HUES64 (cell line): ENCODE data around the gene SLFN12L.

ENCODE experiments used
- H3K27ac ChIP-seq: 2 replicates; pipeline ENCODE4 v1.7.0; 2013; ENCODE audit warnings: low read depth, low read length, inconsistent platforms
- H3K27me3 ChIP-seq: 2 replicates; pipeline ENCODE4 v1.6.1; 2013; ENCODE audit warnings: mild to moderate bottlenecking, low read length; ENCODE audit not compliant: insufficient read depth
- H3K36me3 ChIP-seq: 2 replicates; pipeline ENCODE4 v1.6.1; 2013; ENCODE audit warnings: mild to moderate bottlenecking, low read length; ENCODE audit not compliant: insufficient read depth
- H3K4me1 ChIP-seq: 2 replicates; pipeline ENCODE4 v1.6.1; 2013; ENCODE audit warnings: mild to moderate bottlenecking, low read length, moderate library complexity; ENCODE audit not compliant: insufficient read depth
- H3K4me3 ChIP-seq: 2 replicates; pipeline ENCODE4 v1.5.1; 2013; ENCODE audit warnings: mild to moderate bottlenecking, low read length, moderate library complexity
- H3K9ac ChIP-seq: 2 replicates; pipeline ENCODE4 v1.6.1; 2013; ENCODE audit warnings: mild to moderate bottlenecking, low read depth, low read length
- H3K9me3 ChIP-seq: 2 replicates; pipeline ENCODE4 v1.6.1; 2013; ENCODE audit warnings: low read depth, low read length; ENCODE audit not compliant: insufficient read depth
- WGBS: fragments of 150-250, 120-280 bp; methylation state at CpG from one replicate; pipeline ENCODE4 v1.1.7; 2013; ENCODE audit warnings: missing lambda C conversion rate; 5-methylcytosine and 5-hydroxymethylcytosine counted together

SLFN12L gene

GRCh38 chr17:35560703-35561102, 23.2 kb upstream of the SLFN12L start, which contains the start of gene SLFN14:
TSS of gene SLFN14 (minus strand) at chr17:35560819. CDS start at chr17:35558062, 2,757 bp downstream.
- 83% methylated on average over 2 of the region's 3 CpGs for WGBS

GRCh38 chr17:35559495-35560210, 22.2 kb upstream of the SLFN12L start:
- Histone ChIP-seq H3K4me1 (no peaks in the 10 kb centered on the region), H3K9ac (no peak overlapping the region), H3K4me3 (no peak overlapping the region), H3K36me3 (no peaks in the 10 kb centered on the region), H3K9me3 (no peaks in the 10 kb centered on the region), H3K27me3 (peaks cover 27% of the 10 kb centered on the region), H3K27ac (no peak overlapping the region)
- WGBS, result 79% methylated on average over 2 of the region's 2 CpGs

More at GRCh38 chr17:35560703-35561102, 23.2 kb upstream of the SLFN12L start, which contains the start of gene SLFN14:
- Histone ChIP-seq H3K4me3 (no peak within 1 kb of the TSS), H3K36me3 (no peaks in the 10 kb centered on the region), H3K9me3 (no peaks in the 10 kb centered on the region), H3K27me3 (peaks cover 34% of the 10 kb centered on the region), H3K27ac (no peak within 1 kb of the TSS), H3K9ac (no peak within 1 kb of the TSS), H3K4me1 (no peaks in the 10 kb centered on the region)

DNA sequence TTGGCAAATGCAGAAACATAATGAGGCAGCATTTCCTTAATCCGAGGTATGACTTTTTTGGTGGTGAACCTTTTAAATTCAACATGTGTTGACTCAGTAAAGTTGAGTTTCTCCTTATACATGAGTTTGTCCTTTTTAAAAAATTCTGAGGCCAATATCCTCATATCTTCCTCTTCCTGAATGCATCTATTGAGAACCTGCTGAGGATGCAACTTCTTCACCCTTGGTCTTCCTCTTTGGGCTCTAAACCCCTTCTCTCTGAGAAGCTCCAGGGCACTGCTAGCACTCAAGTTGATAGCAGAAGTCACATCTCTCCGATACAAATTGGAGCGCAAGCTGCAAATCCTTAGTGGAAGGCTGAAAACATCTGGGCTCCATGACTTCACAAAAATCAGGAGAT, 19.9 kb upstream of the SLFN12L start:
- peaks cover 19% of the 10 kb centered on the region; the same call in 1 of the 2 replicates for H3K27me3 ChIP-seq
- no peaks in the 10 kb centered on the region for H3K4me1 ChIP-seq
- 92% methylated on average over 3 of the region's 3 CpGs for WGBS
- H3K36me3 ChIP-seq, result no peaks in the 10 kb centered on the region
- H3K4me3 ChIP-seq, result no peak overlapping the region
- H3K9ac ChIP-seq, result no peak overlapping the region
- no peak overlapping the region for H3K27ac ChIP-seq
- no peaks in the 10 kb centered on the region for H3K9me3 ChIP-seq

DNA sequence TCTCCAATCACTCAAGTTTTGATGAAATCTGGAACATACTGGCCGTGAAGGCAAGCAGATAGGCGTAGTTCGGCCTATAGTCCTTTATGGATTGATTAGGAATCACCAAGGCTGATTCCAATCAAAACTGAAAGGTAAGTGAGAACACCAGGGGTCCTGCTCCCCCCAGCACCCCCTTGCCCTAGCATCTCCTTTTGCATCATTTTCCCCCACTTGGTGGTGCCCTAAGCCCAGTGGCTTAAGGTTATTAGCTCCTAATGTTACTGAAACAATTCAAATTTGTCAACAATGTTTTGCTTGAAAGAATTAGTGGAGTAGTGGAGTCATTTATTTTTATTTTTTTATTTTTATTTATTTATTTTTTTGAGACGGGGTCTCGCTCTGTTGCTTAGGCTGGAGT, 18.2 kb upstream of the SLFN12L start:
- H3K9ac ChIP-seq, result no peak overlapping the region
- H3K27me3 ChIP-seq, result peaks cover 19% of the 10 kb centered on the region; the same call in 1 of the 2 replicates
- H3K9me3 ChIP-seq, result no peaks in the 10 kb centered on the region
- no peaks in the 10 kb centered on the region for H3K36me3 ChIP-seq
- H3K4me1 ChIP-seq, result no peaks in the 10 kb centered on the region
- no peak overlapping the region for H3K4me3 ChIP-seq
- no peak overlapping the region for H3K27ac ChIP-seq
- whole genome bisulfite sequencing, result 93% methylated on average over 3 of the region's 5 CpGs

DNA sequence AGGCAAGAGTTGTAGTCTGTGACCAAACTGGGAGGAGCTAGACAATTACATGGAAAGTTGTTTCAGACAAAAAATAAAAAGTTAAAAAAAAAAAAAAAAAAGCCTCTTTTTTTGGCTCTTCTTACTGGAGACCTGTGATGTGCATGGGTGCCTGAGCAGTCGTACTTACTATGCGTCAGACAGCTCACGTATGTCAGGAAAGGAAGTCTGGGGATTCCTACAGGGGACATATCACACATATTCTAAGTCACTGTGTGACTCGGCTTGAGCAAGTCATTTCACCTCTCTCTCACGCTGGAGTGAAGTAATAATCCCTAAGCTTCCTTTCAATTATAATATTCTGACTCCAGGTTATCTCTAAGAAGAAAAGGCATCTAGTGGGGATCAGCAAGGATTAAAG, 17.2 kb upstream of the SLFN12L start:
- H3K36me3 ChIP-seq, result no peaks in the 10 kb centered on the region
- 92% methylated on average over 5 of the region's 5 CpGs for WGBS
- no peak overlapping the region for H3K4me3 ChIP-seq
- H3K27ac ChIP-seq, result no peak overlapping the region
- peaks cover 17% of the 10 kb centered on the region for H3K27me3 ChIP-seq
- H3K9ac ChIP-seq, result no peak overlapping the region
- no peaks in the 10 kb centered on the region for H3K4me1 ChIP-seq
- H3K9me3 ChIP-seq, result no peaks in the 10 kb centered on the region

- H3K36me3 ChIP-seq, result no peaks in the 10 kb centered on the region
- no peak overlapping the region for H3K4me3 ChIP-seq
- H3K27me3 ChIP-seq, result peaks cover 13% of the 10 kb centered on the region
- no peak overlapping the region for H3K9ac ChIP-seq
- WGBS, result 90% methylated on average over 4 of the region's 4 CpGs
- no peaks in the 10 kb centered on the region for H3K4me1 ChIP-seq
- no peaks in the 10 kb centered on the region for H3K9me3 ChIP-seq
- H3K27ac ChIP-seq, result no peak overlapping the region
Observed at GRCh38 chr17:35553310-35553709, 15.8 kb upstream of the SLFN12L start.

DNA sequence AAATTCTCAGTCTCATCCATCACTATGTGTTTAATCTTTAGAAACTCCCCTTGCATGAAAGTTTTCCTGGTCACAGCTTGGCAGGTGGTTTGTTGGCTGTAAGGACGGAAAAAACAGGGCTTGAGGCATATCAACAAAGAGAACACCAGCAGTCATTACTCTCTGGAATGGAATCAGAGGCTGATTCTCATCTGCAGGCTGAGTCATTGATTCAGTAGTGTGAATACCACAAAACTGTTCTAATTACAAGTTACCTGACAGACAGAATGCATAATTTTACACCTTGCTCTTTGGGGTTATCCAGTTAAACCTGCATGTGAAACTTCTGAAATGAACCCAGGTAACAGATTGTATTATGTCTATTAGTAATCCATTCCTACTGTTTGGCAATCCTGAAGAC, 11.5 kb upstream of the SLFN12L start:
- Histone ChIP-seq H3K4me3 (no peak overlapping the region), H3K4me1 (no peaks in the 10 kb centered on the region), H3K9ac (no peak overlapping the region), H3K27me3 (peaks cover 13% of the 10 kb centered on the region), H3K27ac (no peak overlapping the region), H3K36me3 (no peaks in the 10 kb centered on the region), H3K9me3 (no peaks in the 10 kb centered on the region)
- WGBS, result 73% methylated on average over 1 of the region's 1 CpG

GRCh38 chr17:35548208-35548810, 10.8 kb upstream of the SLFN12L start:
- 86% methylated on average over 7 of the region's 8 CpGs for WGBS
- H3K36me3 ChIP-seq, result no peaks in the 10 kb centered on the region
- H3K4me3 ChIP-seq, result no peak overlapping the region
- H3K9ac ChIP-seq, result no peak overlapping the region
- H3K27me3 ChIP-seq, result peaks cover 13% of the 10 kb centered on the region
- H3K4me1 ChIP-seq, result no peaks in the 10 kb centered on the region
- no peaks in the 10 kb centered on the region for H3K9me3 ChIP-seq
- no peak overlapping the region for H3K27ac ChIP-seq

DNA sequence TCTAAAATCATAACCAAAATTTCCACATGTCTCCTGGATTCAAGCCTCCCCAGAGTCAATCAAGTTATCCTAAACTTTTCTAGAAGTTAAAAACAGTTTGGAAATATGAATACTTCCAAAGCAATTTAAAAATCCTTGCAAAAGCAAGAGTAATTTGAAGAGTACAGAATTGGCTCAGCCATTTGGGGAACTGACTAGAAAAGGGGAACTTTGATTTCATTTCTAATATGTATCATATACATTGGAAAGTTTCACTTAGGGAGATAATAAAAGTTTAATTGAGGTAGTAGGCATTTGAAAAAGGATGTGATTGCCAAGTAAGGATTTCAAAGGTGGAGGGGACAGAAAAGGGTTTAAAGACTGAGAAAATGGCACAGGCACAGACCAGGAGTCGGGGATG, 9.0 kb upstream of the SLFN12L start:
- no peaks in the 10 kb centered on the region for H3K4me1 ChIP-seq
- H3K36me3 ChIP-seq, result no peaks in the 10 kb centered on the region
- no peak overlapping the region for H3K9ac ChIP-seq
- H3K27me3 ChIP-seq, result peaks cover 11% of the 10 kb centered on the region
- no peaks in the 10 kb centered on the region for H3K9me3 ChIP-seq
- no peak overlapping the region for H3K27ac ChIP-seq
- WGBS, result 76% methylated on average over 1 of the region's 1 CpG
- H3K4me3 ChIP-seq, result no peak overlapping the region

GRCh38 chr17:35545150-35545549, 7.7 kb upstream of the SLFN12L start:
- WGBS, result 88% methylated on average over 1 of the region's 1 CpG
- H3K27ac ChIP-seq, result no peak overlapping the region
- H3K36me3 ChIP-seq, result no peaks in the 10 kb centered on the region
- H3K27me3 ChIP-seq, result peaks cover 11% of the 10 kb centered on the region
- no peak overlapping the region for H3K4me3 ChIP-seq
- no peaks in the 10 kb centered on the region for H3K9me3 ChIP-seq
- H3K4me1 ChIP-seq, result no peaks in the 10 kb centered on the region
- no peak overlapping the region for H3K9ac ChIP-seq

GRCh38 chr17:35543856-35544255, 6.4 kb upstream of the SLFN12L start:
- Histone ChIP-seq H3K27ac (no peak overlapping the region), H3K9me3 (no peaks in the 10 kb centered on the region), H3K4me3 (no peak overlapping the region), H3K36me3 (no peaks in the 10 kb centered on the region), H3K9ac (no peak overlapping the region), H3K4me1 (no peaks in the 10 kb centered on the region), H3K27me3 (peaks cover 9% of the 10 kb centered on the region; the same call in 1 of the 2 replicates)
- WGBS, result 96% methylated on average over 1 of the region's 1 CpG
